Ovary (tissue), 9 donors: ENCODE data around the gene DUSP16. TPM values are rescaled to one million over a fixed set of nuclear protein-coding genes. Genes with fewer than 3 reads are reported as not detected.

ENCODE experiments used
- DNase-seq, 5 donors: peaks; one replicate each; pipeline ENCODE4 v3.0.0-alpha.2; 2019 to 2020
- H3K27ac ChIP-seq, 2 donors: fragments of 200-600 bp; one replicate each; pipeline versions ENCODE4 v1.5.1 to v1.8.0; 2019 to 2022
- H3K27me3 ChIP-seq: fragments of 200-600 bp; one replicate; pipeline ENCODE4 v1.8.0; 2022
- H3K36me3 ChIP-seq: fragments of 200-600 bp; sonication (generic); one replicate; pipeline ENCODE4 v1.5.1; 2019
- H3K4me1 ChIP-seq: one replicate; pipeline ENCODE4 v1.8.1; 2013; ENCODE audit warnings: mild to moderate bottlenecking, moderate library complexity; ENCODE audit not compliant: insufficient read depth
- H3K4me3 ChIP-seq: fragments of 200-600 bp; sonication (generic); one replicate; pipeline ENCODE4 v1.5.1; 2017
- H3K9me3 ChIP-seq, 2 donors: fragments of 200-600 bp in 1 of 2; sonication (generic) in 1 of 2; one replicate each; pipeline versions ENCODE4 v1.5.1 to v1.8.1; 2013 to 2019; ENCODE audit warnings: mild to moderate bottlenecking in 1 of 2, moderate library complexity in 1 of 2
- EP300 ChIP-seq: sonication (generic); formaldehyde crosslinking; IDR thresholded peaks from one replicate; pipeline ENCODE4 v1.6.1; 2017; ENCODE audit warnings: antibody characterized with exemption
- POLR2A ChIP-seq: fragments of 450-650 bp; IDR thresholded peaks from one replicate; pipeline ENCODE4 v1.6.1; 2017; ENCODE audit warnings: antibody characterized with exemption, mild to moderate bottlenecking, moderate library complexity
- WGBS, 3 donors: extraction: QIAGEN DNeasy Blood & Tissue Kit in 1 of 3; methylation state at CpG; one replicate each; pipeline versions ENCODE4 v1.1.5 to v1.1.7; 2013 to 2017; 5-methylcytosine and 5-hydroxymethylcytosine counted together
- intact Hi-C, 4 donors: fragments of 100-400 bp; cut with DNase I; formaldehyde crosslinking; loops; one replicate each; pipeline versions ENCODE4 v1.11.0 to v1.15.1; 2022 to 2023
- polyA plus RNA-seq, 2 donors: library from polyadenylated mRNA; stranded (reverse); fragments of 200-250 nt in 1 of 2; fragments of 350-450 nt in 1 of 2; fragmentation: Illumina TruSeq in 1 of 2; extraction: RNeasy Lipid Tissue Mini Kit (QIAGEN cat#74804) in 1 of 2; gene quantifications; one replicate each; pipeline ENCODE4 v1.2.3, GENCODE V29; 2013 to 2014
- total RNA-seq, 7 donors: library from RNA; depleted of rRNA in 2 of 7; stranded (reverse); fragments of >200 nt in 2 of 7; fragmentation: NEBNext Ultra II Directional in 3 of 7; extraction: Animal tissue kit (Norgen Biotek cat#: 25700) in 3 of 7; gene quantifications; one replicate each; pipeline versions ENCODE4 v1.1.0 to v1.2.4, GENCODE V29; 2016 to 2023
- TF ChIP-seq, protein P1 (sequence below), 3 donors: fragments of 450-650 bp in 2 of 3; fragments of 200-600 bp in 1 of 3; IDR thresholded peaks; one replicate each; pipeline versions ENCODE4 v1.5.1 to v1.8.0; 2016 to 2022; ENCODE audit warnings: antibody characterized with exemption in 3 of 3, mild to moderate bottlenecking in 1 of 3
- donor health status: DM: no; HTN: no; CAD: no; lungs with moderate emphysema.
- donor health status: DM: no; HTN: no; CAD: no.
- donor health status: Bipolar disorder and iron deficiency.
- donor health status: DM: yes; HTN: yes; CAD: no.
- donor health status: DM: no; HTN: no; CAD: no.
- donor health status: DM: yes; HTN: yes; CAD: no.

DUSP16 gene
- total and polyA plus RNA-seq, 9 donors, result 12.5 to 54.0 (median 27.3) TPM

DNA sequence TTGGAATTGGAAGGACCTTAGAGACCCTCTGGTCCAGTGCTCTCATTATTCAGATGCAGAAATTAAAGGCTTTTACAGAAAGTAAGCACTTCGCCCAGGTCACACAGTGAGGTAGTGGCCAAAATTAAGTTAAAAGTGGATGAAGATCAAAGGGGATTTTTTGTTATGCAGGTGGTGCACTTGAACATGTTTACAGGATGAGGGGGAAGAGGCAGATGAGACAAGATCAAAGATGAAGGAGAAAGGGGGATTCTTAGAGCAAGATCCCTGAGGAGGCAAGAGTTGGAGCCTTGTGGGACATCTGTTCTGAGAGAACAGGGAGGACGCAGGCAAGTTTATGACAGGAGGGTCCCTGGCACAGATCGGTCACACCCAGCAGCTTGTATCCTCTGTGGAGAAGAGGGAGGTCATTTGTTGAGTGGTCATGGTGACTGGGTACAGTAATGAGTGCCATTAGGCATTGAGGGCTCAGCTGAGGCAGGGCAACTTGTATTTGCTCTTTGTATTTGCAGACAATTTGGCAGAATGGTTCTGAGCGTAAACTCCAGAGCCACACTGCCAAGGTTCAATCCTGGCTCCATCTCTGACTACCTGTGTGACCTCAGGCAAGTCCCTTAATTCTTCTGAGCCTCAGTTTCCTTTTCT, 121.8 kb downstream of the DUSP16 start:
- no peaks in the 10 kb centered on the region for H3K9me3 ChIP-seq
- H3K27me3 ChIP-seq, result no peaks in the 10 kb centered on the region
- H3K4me3 ChIP-seq, result no peak overlapping the region
- 93 to 94% (median 94%) methylated on average over 4 of the region's 4 CpGs for WGBS, 3 donors
- no peak for TF ChIP-seq EP300
- TF ChIP-seq POLR2A, result no peak
- TF ChIP-seq, protein P1, sequence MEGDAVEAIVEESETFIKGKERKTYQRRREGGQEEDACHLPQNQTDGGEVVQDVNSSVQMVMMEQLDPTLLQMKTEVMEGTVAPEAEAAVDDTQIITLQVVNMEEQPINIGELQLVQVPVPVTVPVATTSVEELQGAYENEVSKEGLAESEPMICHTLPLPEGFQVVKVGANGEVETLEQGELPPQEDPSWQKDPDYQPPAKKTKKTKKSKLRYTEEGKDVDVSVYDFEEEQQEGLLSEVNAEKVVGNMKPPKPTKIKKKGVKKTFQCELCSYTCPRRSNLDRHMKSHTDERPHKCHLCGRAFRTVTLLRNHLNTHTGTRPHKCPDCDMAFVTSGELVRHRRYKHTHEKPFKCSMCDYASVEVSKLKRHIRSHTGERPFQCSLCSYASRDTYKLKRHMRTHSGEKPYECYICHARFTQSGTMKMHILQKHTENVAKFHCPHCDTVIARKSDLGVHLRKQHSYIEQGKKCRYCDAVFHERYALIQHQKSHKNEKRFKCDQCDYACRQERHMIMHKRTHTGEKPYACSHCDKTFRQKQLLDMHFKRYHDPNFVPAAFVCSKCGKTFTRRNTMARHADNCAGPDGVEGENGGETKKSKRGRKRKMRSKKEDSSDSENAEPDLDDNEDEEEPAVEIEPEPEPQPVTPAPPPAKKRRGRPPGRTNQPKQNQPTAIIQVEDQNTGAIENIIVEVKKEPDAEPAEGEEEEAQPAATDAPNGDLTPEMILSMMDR (IDR thresholded peaks at IDR 0.05), result no peak
- no peaks in the 10 kb centered on the region for H3K4me1 ChIP-seq
- DNase-seq, result no peak
- H3K36me3 ChIP-seq, result no peaks in the 10 kb centered on the region
- H3K27ac ChIP-seq, result no peak overlapping the region
- intact Hi-C loops, result no loop called here

DNA sequence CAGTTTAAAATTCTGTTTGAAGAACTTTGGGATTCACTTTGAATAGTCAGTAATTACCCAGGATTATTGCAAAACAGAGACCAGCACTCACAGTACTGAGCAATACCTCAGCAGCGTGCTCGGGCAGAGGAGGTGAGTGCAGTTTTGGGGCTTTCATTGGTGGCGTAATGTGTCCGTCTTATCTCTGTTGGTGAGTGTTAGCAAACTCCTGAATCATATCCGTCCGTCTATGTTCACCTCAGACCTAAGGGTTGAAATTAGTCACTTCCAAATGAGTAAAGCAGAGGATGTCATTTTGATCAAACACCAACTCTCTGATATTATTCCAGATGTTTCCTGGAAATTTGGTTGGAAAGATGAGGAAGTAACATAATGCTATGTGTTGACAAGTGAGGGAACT, 123.0 kb downstream of the DUSP16 start:
- Histone ChIP-seq H3K27me3 (no peaks in the 10 kb centered on the region), H3K36me3 (no peaks in the 10 kb centered on the region), H3K9me3 (no peaks in the 10 kb centered on the region), H3K27ac (no peak overlapping the region), H3K4me1 (no peaks in the 10 kb centered on the region), H3K4me3 (no peak overlapping the region)
- TF ChIP-seq, protein P1 (IDR thresholded peaks at IDR 0.05), result no peak
- TF ChIP-seq POLR2A (no peak), EP300 (no peak)
- DNase-seq, result no peak
- intact Hi-C loops, result no loop called here
- WGBS, 3 donors, result 71 to 86% (median 84%) methylated on average over 6 of the region's 6 CpGs

DNA sequence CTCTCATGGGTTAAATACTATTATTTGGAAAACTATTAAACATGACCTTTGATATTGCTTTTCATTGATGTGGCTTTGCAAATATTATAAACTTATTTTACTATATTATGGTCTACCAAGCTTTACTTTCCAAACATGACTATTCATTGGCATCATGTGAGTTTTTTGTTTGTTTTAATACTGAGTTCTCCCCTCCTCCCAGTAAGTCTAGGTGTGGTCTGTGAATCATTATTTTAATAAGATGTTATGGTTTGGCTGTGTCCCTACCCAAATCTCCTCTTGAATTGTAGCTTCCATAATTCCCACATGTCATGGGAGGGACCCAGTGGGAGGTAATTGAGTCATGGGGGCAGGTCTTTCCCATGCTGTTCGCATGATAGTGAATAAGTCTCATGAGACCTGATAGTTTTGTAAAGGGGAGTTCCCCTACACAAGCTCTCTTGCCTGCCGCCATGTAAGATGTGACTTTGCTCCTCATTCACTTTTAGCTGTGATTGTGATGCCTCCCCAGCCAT, 125.8 kb downstream of the DUSP16 start:
- 92 to 98% (median 94%) methylated on average over 2 of the region's 2 CpGs for WGBS, 3 donors
- Histone ChIP-seq H3K4me1 (peaks cover 3% of the 10 kb centered on the region), H3K27ac (no peak overlapping the region), H3K9me3 (no peaks in the 10 kb centered on the region), H3K36me3 (no peaks in the 10 kb centered on the region), H3K27me3 (no peaks in the 10 kb centered on the region), H3K4me3 (no peak overlapping the region)
- TF ChIP-seq POLR2A (no peak), EP300 (no peak)
- TF ChIP-seq, protein P1 (IDR thresholded peaks at IDR 0.05), result no peak
- no peak for DNase-seq
- intact Hi-C loops, result no loop called here

DNA sequence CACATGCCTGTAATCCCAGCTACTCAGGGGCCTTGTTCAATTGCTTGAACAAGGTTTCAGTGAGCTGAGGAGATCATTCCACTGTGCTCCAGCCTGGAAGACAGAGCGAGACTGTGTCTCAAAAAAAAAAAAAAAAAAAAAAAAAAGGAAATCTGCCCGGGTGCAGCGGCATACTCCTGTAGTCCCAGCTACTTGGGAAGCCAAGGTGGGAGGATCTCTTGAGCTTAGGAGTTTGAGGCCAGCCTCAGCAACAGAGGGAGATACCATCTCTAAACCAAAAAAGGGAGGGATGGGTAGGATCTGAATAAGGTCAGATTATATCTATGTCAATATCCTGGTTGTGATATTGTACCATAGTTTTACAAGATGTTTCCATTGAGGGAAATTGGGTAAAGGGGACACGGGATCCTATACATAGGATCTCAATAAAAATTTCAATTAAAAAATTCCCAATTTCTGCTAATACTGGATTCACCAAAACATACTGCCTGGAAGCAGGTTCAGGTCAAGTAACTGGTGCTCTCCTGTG, 129.4 kb downstream of the DUSP16 start:
- intact Hi-C loops, result no loop called here
- TF ChIP-seq, protein P1 (IDR thresholded peaks at IDR 0.05), result no peak
- TF ChIP-seq POLR2A, result no peak
- TF ChIP-seq EP300, result no peak
- no peak overlapping the region for H3K27ac ChIP-seq
- no peaks in the 10 kb centered on the region for H3K36me3 ChIP-seq
- WGBS, 3 donors, result 81 to 86% (median 84%) methylated on average over 4 of the region's 4 CpGs
- H3K9me3 ChIP-seq, result no peaks in the 10 kb centered on the region
- DNase-seq, result no peak
- no peak overlapping the region for H3K4me3 ChIP-seq
- peaks cover 3% of the 10 kb centered on the region for H3K4me1 ChIP-seq
- no peaks in the 10 kb centered on the region for H3K27me3 ChIP-seq
